Ovary (tissue), 3 donors: ENCODE measurements around the gene CCNG2.

Source experiments
- CTCF ChIP-seq, 3 donors: fragments of 450-650 bp in 2 of 3; fragments of 200-600 bp in 1 of 3; IDR thresholded peaks; one replicate each; pipeline versions ENCODE4 v1.5.1 to v1.8.0; 2016 to 2022; ENCODE audit warnings: antibody characterized with exemption in 3 of 3, mild to moderate bottlenecking in 1 of 3
- POLR2A ChIP-seq: fragments of 450-650 bp; IDR thresholded peaks from one replicate; pipeline ENCODE4 v1.6.1; 2017; ENCODE audit warnings: antibody characterized with exemption, mild to moderate bottlenecking, moderate library complexity
- donor health status: DM: no; HTN: no; CAD: no.

DNA sequence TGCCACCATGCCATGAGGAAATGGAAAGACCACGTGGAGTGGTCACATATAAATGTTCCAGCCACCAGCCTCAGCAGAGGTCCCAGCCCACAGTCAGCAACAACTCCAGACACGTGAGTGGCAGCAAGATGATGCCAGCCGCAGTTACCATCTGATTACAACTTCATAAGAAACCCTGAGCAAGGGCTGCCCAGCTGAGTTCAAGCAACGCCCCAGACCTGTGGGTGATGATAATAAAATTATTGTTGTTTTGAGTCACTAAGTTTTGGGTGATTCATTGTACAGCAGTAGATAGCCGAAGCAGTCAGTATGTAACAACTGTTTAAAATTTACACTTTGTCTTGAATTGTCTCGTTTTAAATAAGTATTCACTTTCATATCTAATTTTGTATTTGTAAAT lies 5.8 kb upstream of the CCNG2 start:
- TF ChIP-seq CTCF (IDR thresholded peaks at IDR 0.05): no peak
- no peak for TF ChIP-seq POLR2A
